ENCODE data around the gene CYTH3.
A peak's percentile ranks its signal among the peaks of the same experiment; 100 is the strongest.

CYTH3 gene

DNA sequence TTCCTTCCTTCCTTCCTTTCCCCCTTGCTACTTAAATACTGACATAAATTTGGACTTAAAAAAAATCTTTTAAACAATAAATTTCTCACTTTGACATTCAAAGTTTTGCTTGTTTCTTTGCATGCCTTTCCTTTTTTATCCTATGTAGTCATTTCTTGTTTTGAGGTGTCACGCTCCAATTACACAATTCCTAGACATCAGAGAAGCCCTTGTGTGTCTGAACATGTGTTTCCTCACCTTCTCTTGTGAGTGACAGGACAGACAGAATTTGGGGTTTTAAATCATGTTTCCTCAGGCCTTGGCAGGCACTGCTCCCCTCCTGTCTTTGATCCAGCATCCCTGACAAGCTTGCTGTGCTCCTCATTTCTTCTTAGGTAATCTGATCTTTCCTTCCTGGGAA lies 91.3 kb downstream of the CYTH3 start:
- DNase-seq = no peak
- Histone ChIP-seq H3K4me3 (no peak overlapping the region), H3K27me3 (no peaks in the 10 kb centered on the region), H3K27ac (no peak overlapping the region), H3K9me3 (no peaks in the 10 kb centered on the region), H3K4me1 (peaks cover 8 to 39% (median 26%) of the 10 kb centered on the region in 4 donors), H3K36me3 (peaks cover 0 to 17% (median 0%) of the 10 kb centered on the region in 3 donors)
- TF ChIP-seq, protein P1, sequence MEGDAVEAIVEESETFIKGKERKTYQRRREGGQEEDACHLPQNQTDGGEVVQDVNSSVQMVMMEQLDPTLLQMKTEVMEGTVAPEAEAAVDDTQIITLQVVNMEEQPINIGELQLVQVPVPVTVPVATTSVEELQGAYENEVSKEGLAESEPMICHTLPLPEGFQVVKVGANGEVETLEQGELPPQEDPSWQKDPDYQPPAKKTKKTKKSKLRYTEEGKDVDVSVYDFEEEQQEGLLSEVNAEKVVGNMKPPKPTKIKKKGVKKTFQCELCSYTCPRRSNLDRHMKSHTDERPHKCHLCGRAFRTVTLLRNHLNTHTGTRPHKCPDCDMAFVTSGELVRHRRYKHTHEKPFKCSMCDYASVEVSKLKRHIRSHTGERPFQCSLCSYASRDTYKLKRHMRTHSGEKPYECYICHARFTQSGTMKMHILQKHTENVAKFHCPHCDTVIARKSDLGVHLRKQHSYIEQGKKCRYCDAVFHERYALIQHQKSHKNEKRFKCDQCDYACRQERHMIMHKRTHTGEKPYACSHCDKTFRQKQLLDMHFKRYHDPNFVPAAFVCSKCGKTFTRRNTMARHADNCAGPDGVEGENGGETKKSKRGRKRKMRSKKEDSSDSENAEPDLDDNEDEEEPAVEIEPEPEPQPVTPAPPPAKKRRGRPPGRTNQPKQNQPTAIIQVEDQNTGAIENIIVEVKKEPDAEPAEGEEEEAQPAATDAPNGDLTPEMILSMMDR (IDR thresholded peaks at IDR 0.05) = no peak
- intact Hi-C loops (cut with DNase I; ENCODE audit: low total_unique reads) = no loop called here

DNA sequence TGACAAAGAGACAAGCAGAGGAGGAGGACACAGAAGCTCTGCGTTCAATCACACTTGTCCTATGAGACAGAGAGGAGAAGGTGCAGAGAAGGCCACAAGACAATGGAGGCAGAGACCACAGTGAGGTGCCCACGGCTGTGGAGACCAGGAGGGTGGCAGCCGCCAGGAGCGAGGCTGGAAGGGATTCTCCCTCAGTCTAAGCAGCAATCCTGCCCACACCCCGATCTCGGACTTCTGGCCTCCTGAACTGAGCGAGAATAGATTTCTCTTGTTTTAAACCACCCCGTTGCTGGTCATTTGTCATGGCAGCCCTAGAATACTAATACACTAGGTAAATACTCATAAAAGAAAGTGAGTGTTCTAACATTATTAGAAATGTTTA lies 92.1 kb downstream of the CYTH3 start:
- Histone ChIP-seq H3K36me3 (peaks cover 0 to 17% (median 0%) of the 10 kb centered on the region in 3 donors), H3K27ac (peak overlapping the region in 1 of 2 donors; percentile 57), H3K9me3 (no peaks in the 10 kb centered on the region), H3K27me3 (no peaks in the 10 kb centered on the region), H3K4me3 (no peak overlapping the region), H3K4me1 (peaks cover 8 to 47% (median 28%) of the 10 kb centered on the region in 4 donors)
- TF ChIP-seq, protein P1 (IDR thresholded peaks at IDR 0.05) = no peak
- DNase-seq = no peak
- intact Hi-C loops (cut with DNase I; ENCODE audit: low total_unique reads) = no loop called here

DNA sequence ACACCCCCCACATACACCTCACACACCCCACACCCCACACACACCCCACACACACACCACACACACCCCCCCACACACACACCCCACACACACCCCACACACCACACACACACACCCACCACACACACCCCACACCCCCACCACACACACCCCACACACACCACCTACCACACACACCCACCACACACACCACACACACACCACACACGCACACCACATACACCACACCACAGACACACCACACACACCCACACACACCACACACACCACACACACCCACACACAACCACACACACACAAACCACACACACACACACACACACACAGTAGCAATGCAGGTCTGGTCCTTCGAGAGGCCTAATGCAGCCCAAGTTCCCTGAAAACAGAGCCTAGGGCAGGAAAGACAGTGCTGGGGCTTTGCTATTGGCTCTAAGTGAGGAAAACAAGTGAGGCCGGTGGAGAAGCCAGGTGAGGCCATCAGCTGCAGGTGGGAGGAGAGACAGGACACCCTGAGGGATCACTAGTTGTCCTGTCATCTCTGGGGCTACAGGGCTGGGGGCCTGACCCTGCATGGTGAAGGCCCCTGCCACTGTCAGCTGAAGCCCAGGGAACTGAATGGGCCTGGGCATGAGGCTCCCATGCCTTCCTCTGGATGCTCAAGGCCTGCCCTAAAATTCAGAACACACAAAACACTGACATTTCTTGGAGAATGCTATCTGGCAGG lies 92.6 kb downstream of the CYTH3 start:
- TF ChIP-seq, protein P1 (IDR thresholded peaks at IDR 0.05) = no peak
- intact Hi-C loops (cut with DNase I; ENCODE audit: low total_unique reads) = no loop called here
- H3K4me1 ChIP-seq = peaks cover 8 to 52% (median 32%) of the 10 kb centered on the region in 4 donors
- peaks cover 0 to 17% (median 0%) of the 10 kb centered on the region in 3 donors for H3K36me3 ChIP-seq
- H3K27ac ChIP-seq = peak overlapping the region; percentile 57 to 65
- H3K27me3 ChIP-seq = no peaks in the 10 kb centered on the region
- no peak for DNase-seq
- H3K4me3 ChIP-seq = no peak overlapping the region
- no peaks in the 10 kb centered on the region for H3K9me3 ChIP-seq

DNA sequence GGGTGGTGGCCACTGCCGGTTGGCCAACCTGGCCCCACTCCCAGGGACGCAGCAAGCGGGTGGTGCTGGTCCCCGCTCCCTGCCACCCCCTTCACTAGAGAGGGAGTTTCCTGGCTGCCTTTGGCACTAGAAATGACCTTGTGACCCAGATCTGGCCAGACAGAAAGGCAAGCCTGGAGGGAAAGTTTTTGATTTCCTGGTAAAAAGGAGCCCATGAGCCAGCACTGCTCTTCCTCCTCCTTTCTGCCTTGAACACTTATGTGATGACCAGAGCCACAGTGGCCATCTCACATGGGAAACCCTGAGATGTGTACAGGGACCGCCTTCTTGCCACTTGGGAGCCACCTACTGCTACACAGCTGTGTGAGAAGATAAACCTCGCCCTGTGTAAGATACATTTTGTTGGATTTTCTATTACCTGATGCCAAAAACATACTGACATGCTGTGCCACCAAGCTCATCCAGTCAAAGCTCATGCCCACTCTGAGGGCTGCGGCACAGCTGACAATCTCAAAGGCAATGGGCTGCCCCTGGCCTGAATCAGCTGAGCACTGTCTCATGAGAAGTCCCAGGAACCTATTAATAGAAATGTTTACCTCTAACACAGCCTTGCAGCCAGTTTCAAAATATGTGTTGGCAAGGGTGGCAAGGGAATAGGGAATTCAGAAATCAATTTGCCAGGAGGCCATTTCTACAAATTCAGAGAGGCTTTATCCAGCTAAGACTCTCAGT lies 94.0 kb downstream of the CYTH3 start:
- peaks cover 0 to 23% (median 5%) of the 10 kb centered on the region in 3 donors for H3K36me3 ChIP-seq
- no peaks in the 10 kb centered on the region for H3K27me3 ChIP-seq
- H3K9me3 ChIP-seq = no peaks in the 10 kb centered on the region
- intact Hi-C loops (cut with DNase I; ENCODE audit: low total_unique reads) = no loop called here
- H3K4me1 ChIP-seq = peaks cover 8 to 55% (median 33%) of the 10 kb centered on the region in 4 donors
- peak; percentile 56 to 86 for DNase-seq
- TF ChIP-seq, protein P1 (IDR thresholded peaks at IDR 0.05) = no peak
- no peak overlapping the region for H3K4me3 ChIP-seq
- H3K27ac ChIP-seq = peak overlapping the region; percentile 57 to 65

DNA sequence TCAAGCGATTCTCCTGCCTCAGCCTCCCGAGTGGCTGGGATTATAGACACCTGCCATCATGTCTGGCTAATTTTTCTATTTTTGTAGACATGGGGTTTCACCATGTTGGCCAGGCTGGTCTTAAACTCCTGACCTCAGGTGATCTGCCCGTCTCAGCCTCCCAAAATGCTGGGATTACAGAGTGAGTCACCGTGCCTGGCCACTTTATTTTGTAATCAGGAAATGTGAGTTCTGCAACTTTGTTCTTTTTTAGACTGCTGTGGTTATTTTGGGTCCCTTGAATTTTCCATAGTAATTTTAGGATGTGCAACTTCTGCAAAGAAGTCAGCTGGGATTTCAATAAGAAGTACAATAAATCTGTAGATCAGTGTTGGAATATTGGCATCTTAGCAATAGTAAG lies 96.8 kb downstream of the CYTH3 start:
- peak in 1 of 2 donors; percentile 68 for DNase-seq
- intact Hi-C loops (cut with DNase I; ENCODE audit: low total_unique reads) = no loop called here
- peaks cover 8 to 61% (median 36%) of the 10 kb centered on the region in 4 donors for H3K4me1 ChIP-seq
- H3K36me3 ChIP-seq = peaks cover 4 to 35% (median 21%) of the 10 kb centered on the region in 3 donors
- peak overlapping the region; percentile 48 to 55 for H3K27ac ChIP-seq
- no peak overlapping the region for H3K4me3 ChIP-seq
- no peaks in the 10 kb centered on the region for H3K9me3 ChIP-seq
- TF ChIP-seq, protein P1 (IDR thresholded peaks at IDR 0.05) = no peak
- H3K27me3 ChIP-seq = no peaks in the 10 kb centered on the region
